Skeletal muscle satellite cell (primary cell): ENCODE measurements around the gene NDUFB8.

ENCODE experiments used
- H3K27me3 ChIP-seq: 2 replicates; pipeline ENCODE4 v1.7.0; 2013; ENCODE audit warnings: low read length; ENCODE audit not compliant: control insufficient read depth, insufficient read depth
- H3K36me3 ChIP-seq: 2 replicates; pipeline ENCODE4 v1.7.0; 2013; ENCODE audit warnings: mild to moderate bottlenecking, control low read depth, low read length; ENCODE audit not compliant: insufficient read depth
- H3K4me1 ChIP-seq: 2 replicates; pipeline ENCODE4 v1.7.0; 2013; ENCODE audit warnings: low read length; ENCODE audit not compliant: control insufficient read depth, insufficient read depth
- H3K4me2 ChIP-seq: 2 replicates; pipeline ENCODE4 v1.7.0; 2013; ENCODE audit warnings: mild to moderate bottlenecking, low read length
- H3K4me3 ChIP-seq: 2 replicates; pipeline ENCODE4 v1.7.0; 2013; ENCODE audit warnings: low read length
- H3K9ac ChIP-seq: 2 replicates; pipeline ENCODE4 v1.7.0; 2013; ENCODE audit warnings: mild to moderate bottlenecking, low read depth, low read length, moderate library complexity
- H3K9me3 ChIP-seq: replicated peaks from 2 replicates; pipeline ENCODE4 v1.7.0; 2013; ENCODE audit warnings: mild to moderate bottlenecking, control low read depth, low read length

NDUFB8 gene

DNA sequence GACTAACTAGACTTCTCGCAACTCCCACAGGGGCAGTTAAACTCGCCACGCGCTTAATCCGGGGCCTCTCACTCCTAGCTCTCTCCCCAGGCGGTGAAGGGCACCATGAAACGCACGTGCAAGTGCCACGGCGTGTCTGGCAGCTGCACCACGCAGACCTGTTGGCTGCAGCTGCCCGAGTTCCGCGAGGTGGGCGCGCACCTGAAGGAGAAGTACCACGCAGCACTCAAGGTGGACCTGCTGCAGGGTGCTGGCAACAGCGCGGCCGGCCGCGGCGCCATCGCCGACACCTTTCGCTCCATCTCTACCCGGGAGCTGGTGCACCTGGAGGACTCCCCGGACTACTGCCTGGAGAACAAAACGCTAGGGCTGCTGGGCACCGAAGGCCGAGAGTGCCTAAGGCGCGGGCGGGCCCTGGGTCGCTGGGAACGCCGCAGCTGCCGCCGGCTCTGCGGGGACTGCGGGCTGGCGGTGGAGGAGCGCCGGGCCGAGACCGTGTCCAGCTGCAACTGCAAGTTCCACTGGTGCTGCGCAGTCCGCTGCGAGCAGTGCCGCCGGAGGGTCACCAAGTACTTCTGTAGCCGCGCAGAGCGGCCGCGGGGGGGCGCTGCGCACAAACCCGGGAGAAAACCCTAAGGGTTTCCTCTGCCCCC lies 47.4 kb downstream of the NDUFB8 start:
- peak overlapping the region; percentile 61 for H3K4me3 ChIP-seq
- peak overlapping the region; percentile 86 for H3K4me2 ChIP-seq
- peaks cover 50% of the 10 kb centered on the region for H3K27me3 ChIP-seq
- H3K4me1 ChIP-seq = peaks cover 12% of the 10 kb centered on the region
- H3K9ac ChIP-seq = no peak overlapping the region
- no peaks in the 10 kb centered on the region for H3K9me3 ChIP-seq
- no peaks in the 10 kb centered on the region for H3K36me3 ChIP-seq

DNA sequence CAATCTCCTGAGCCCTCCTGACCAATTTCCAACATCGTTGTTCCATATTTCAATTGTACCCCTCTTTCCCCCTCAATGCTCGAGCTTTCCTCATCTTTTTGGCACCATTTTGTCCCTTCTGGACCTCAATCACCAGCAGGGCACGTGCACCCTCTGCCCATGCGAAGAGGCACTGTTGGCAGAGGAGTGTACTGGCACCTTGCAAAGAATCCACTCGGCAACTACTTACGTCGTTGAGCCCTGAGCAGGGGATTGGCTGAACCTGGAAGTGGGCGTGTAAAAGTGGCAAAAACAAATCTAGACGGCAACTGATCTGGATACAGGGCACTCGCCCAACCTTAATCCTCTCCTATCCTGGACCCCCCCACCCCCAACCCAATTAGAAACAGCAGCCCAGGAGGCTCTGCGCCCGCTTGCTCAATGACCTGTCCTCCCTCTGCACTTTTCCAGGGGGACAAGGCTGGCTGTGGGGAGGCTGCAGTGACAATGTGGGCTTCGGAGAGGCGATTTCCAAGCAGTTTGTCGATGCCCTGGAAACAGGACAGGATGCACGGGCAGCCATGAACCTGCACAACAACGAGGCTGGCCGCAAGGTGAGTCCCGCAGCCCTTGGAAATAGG lies 48.1 kb downstream of the NDUFB8 start:
- Histone ChIP-seq H3K4me1 (peaks cover 12% of the 10 kb centered on the region), H3K27me3 (peaks cover 52% of the 10 kb centered on the region), H3K4me3 (peak overlapping the region; percentile 61), H3K9me3 (no peaks in the 10 kb centered on the region), H3K36me3 (no peaks in the 10 kb centered on the region), H3K4me2 (peak overlapping the region; percentile 86), H3K9ac (no peak overlapping the region)

DNA sequence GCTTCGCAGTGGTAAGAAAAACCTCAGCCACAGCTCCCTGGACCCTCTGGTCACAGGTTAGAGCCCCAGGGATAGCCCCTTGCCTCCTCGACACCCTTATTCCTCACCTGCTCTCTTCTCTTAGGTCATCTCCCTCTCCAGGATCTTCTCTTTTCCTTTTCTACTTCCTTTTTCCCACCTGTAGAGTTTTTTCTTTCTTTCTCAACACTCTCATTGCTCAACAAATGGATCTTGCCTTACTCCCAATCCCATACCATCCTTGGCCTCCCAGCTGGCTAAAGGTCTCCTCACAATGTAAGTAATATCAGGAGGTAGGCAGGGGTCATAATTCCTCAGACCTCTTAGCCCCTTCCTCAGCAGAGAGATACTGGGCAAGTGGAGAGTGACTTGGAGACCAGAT lies 49.7 kb downstream of the NDUFB8 start:
- H3K9ac ChIP-seq = no peak overlapping the region
- H3K4me3 ChIP-seq = no peak overlapping the region
- H3K36me3 ChIP-seq = no peaks in the 10 kb centered on the region
- no peak overlapping the region for H3K4me2 ChIP-seq
- peaks cover 53% of the 10 kb centered on the region for H3K27me3 ChIP-seq
- H3K9me3 ChIP-seq = no peaks in the 10 kb centered on the region
- peaks cover 12% of the 10 kb centered on the region for H3K4me1 ChIP-seq

DNA sequence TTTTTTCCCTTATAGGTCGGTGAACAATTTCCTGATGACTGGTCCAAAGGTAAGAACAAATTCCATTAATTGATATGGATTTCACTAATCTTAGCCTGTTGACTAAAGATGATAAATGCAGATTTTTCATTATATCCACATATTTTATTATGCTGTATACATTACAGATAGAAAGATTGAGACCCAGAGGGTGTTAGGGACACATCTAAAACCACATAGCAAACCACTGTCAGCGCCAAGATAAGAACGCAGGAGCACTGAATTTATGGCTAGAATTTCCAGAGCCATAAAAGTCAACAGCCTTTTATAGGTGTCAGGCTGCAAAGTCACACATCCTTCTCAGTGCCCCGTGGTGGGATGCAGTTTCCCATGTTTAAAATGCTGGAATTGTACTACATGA lies 50.6 kb downstream of the NDUFB8 start:
- Histone ChIP-seq H3K4me2 (no peak overlapping the region), H3K4me3 (no peak overlapping the region), H3K9ac (no peak overlapping the region), H3K9me3 (no peaks in the 10 kb centered on the region), H3K4me1 (peaks cover 12% of the 10 kb centered on the region), H3K27me3 (peaks cover 55% of the 10 kb centered on the region), H3K36me3 (no peaks in the 10 kb centered on the region)

DNA sequence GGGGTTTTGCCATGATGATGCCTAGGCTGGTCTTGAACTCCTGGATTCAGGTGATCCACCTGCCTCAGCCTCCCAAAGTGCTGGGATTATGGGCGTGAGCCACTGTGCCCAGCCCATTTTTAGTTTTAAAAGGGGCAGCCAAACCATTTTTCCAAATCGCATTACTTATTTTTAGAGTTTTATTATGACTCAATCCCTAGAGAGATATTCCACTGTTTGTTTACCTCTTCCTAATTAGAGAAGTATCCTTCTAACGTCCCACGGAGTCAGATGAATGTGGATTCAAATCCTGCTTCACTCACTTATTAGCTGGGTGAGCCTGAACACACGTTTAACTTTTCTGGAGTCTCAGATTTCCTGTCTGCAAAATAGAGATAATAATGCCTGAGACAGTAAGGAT lies 51.7 kb downstream of the NDUFB8 start:
- Histone ChIP-seq H3K9me3 (no peaks in the 10 kb centered on the region), H3K4me1 (peaks cover 12% of the 10 kb centered on the region), H3K4me3 (no peak overlapping the region), H3K4me2 (no peak overlapping the region), H3K9ac (no peak overlapping the region), H3K36me3 (no peaks in the 10 kb centered on the region), H3K27me3 (peaks cover 57% of the 10 kb centered on the region)
